Activated naive CD4-positive, alpha-beta T cell treated with anti-CD3 and anti-CD28 coated beads, Interleukin-2, amount 10 ng/mL, durations not matched to agents 7 days and 5 days (primary cell): ENCODE measurements around the gene PIAS1.

Experiments used
- CTCF ChIA-PET: fragments of 350-600 bp; sonication (Branson Sonifier 250); formaldehyde crosslinking; loops from one replicate; lab custom pipeline; 2021; ENCODE audit warnings: antibody characterized with exemption; lab: Charles Lee
- DNase-seq: peaks from one replicate; pipeline ENCODE4 v3.0.0-alpha.2; 2020
- H3K27ac Mint-ChIP-seq: one replicate; pipeline ENCODE4 v1.8.0; 2021; ENCODE audit warnings: mild to moderate bottlenecking, moderate library complexity, mixed read lengths
- H3K27me3 Mint-ChIP-seq: one replicate; pipeline ENCODE4 v1.8.0; 2021; ENCODE audit warnings: mild to moderate bottlenecking, mixed read lengths
- H3K36me3 Mint-ChIP-seq: one replicate; pipeline ENCODE4 v1.8.0; 2021; ENCODE audit warnings: mixed read lengths
- H3K4me1 Mint-ChIP-seq: one replicate; pipeline ENCODE4 v1.8.0; 2021; ENCODE audit warnings: mixed read lengths
- H3K4me3 Mint-ChIP-seq: one replicate; pipeline ENCODE4 v1.8.0; 2021; ENCODE audit warnings: mild to moderate bottlenecking, moderate library complexity, mixed read lengths
- H3K9me3 Mint-ChIP-seq: one replicate; pipeline ENCODE4 v1.8.0; 2021; ENCODE audit warnings: mixed read lengths

PIAS1 gene

DNA sequence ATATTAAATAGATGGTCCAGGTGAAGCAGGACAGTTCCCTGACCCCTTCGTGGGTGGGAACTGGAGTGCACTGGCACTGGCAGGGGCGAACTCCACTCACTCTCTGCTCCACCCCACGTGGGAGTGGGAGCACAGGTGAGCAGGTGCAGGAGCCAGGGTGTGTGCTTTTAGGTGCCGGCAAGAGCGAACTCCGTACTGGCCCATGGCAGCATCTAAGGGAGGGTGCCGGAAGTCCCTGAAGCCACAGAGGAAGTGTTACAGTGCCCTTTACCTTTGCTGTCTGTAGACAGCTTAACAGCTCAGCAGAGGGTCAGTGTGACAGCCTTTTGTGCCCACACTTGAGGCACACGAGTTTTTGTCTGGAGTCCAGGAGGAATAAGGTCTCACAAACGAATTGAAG lies 26.7 kb upstream of the PIAS1 start:
- DNase-seq: no peak
- Mint-ChIP-seq H3K27ac (no peak overlapping the region), H3K36me3 (no peaks in the 10 kb centered on the region), H3K4me3 (no peak overlapping the region), H3K4me1 (no peaks in the 10 kb centered on the region), H3K27me3 (peaks cover 22% of the 10 kb centered on the region), H3K9me3 (no peaks in the 10 kb centered on the region)
- CTCF ChIA-PET: no interaction called here

DNA sequence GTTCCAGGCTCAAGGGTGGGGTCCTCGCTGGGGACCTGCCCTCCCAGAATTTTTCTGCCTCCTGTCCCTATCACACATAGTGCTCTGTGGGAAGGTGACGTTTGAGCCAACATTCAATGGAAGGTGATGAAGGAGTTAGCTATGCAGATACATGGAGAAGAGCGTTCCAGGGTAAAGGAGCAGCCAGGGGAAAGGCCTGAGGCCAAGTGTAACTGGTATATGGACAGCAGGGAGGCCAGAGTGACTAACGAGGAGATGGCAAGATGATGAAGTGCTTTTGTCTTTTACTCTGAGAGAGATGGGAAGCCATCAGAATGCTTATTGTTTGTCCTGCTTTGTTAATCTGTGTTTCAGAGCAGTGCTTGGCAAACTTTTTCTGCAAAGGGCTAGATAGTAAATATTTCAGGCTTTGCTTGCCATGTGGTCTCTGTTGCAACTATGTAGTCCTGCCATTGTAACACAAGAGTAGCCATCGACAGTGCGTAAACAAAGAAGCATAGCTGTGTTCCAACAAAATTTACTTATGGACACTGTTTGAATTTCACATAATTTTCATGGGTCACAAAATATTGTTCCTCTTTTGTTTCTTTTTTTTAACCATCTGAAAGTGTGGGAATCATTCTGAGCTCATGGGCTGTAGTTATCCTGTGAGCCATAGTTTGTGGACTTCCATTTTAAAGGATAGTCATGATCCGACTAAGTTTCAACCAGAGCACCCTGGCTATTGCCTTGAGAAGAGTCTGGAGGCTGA lies 25.8 kb upstream of the PIAS1 start:
- H3K36me3 Mint-ChIP-seq: no peaks in the 10 kb centered on the region
- DNase-seq: no peak
- peaks cover 24% of the 10 kb centered on the region for H3K27me3 Mint-ChIP-seq
- H3K4me1 Mint-ChIP-seq: no peaks in the 10 kb centered on the region
- H3K9me3 Mint-ChIP-seq: no peaks in the 10 kb centered on the region
- CTCF ChIA-PET: no interaction called here
- no peak overlapping the region for H3K4me3 Mint-ChIP-seq
- H3K27ac Mint-ChIP-seq: no peak overlapping the region

- no peak overlapping the region for H3K4me3 Mint-ChIP-seq
- DNase-seq: no peak
- H3K36me3 Mint-ChIP-seq: no peaks in the 10 kb centered on the region
- CTCF ChIA-PET: no interaction called here
- H3K4me1 Mint-ChIP-seq: no peaks in the 10 kb centered on the region
- H3K27me3 Mint-ChIP-seq: peaks cover 24% of the 10 kb centered on the region
- H3K9me3 Mint-ChIP-seq: no peaks in the 10 kb centered on the region
- no peak overlapping the region for H3K27ac Mint-ChIP-seq
Observed at GRCh38 chr15:68028888-68029207, 25.3 kb upstream of the PIAS1 start.

- CTCF ChIA-PET: no interaction called here
- no peaks in the 10 kb centered on the region for H3K36me3 Mint-ChIP-seq
- H3K4me3 Mint-ChIP-seq: no peak overlapping the region
- DNase-seq: no peak
- peaks cover 29% of the 10 kb centered on the region for H3K27me3 Mint-ChIP-seq
- H3K9me3 Mint-ChIP-seq: no peaks in the 10 kb centered on the region
- H3K27ac Mint-ChIP-seq: no peak overlapping the region
- H3K4me1 Mint-ChIP-seq: no peaks in the 10 kb centered on the region
Observed at GRCh38 chr15:68029959-68030358, 24.2 kb upstream of the PIAS1 start.

DNA sequence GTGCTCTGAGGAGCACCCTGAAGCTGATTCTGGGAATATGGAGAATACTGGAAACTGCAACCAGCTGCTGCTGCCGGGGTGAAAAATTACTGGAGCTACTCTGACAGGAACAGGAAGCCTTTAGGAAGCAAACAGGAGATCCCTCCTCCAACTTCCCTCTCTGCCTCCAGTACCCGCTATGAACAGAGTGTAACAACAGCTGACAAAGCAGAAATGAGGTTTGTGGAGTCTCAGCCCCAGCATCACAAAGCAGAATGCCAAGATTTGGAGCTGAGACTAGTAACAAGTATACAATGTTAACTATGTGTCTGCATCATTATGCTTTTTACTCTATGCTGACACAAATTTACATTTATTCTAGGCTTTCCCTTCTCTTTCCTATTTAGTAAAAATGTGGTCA lies 22.7 kb upstream of the PIAS1 start:
- no peak overlapping the region for H3K27ac Mint-ChIP-seq
- no peaks in the 10 kb centered on the region for H3K9me3 Mint-ChIP-seq
- CTCF ChIA-PET: no interaction called here

DNA sequence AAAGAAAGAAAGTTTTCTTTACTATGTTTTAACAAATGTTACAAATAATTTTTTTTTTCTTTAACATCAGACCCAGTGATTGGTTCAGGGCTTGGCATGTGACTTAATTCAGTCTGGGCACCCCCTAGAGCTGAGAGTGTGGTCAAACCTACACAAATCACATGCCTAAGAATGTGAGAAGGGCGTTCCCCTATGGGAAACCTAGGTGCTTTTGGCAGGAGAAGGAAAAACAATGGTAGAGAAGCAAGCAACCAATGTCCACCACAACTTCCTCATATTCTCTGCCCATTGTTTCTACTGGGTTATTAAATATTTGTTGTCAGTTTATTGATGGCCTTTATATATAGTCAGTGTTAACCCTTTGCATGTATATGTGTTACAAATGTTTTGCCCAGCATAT lies 21.4 kb upstream of the PIAS1 start:
- DNase-seq: no peak
- Mint-ChIP-seq H3K4me3 (no peak overlapping the region), H3K4me1 (no peaks in the 10 kb centered on the region), H3K27ac (no peak overlapping the region), H3K27me3 (peaks cover 35% of the 10 kb centered on the region), H3K9me3 (no peaks in the 10 kb centered on the region), H3K36me3 (no peaks in the 10 kb centered on the region)
- CTCF ChIA-PET: no interaction called here

More for the DNA sequence above, 22.7 kb upstream of the PIAS1 start:
- H3K4me1 Mint-ChIP-seq: no peaks in the 10 kb centered on the region
- no peaks in the 10 kb centered on the region for H3K36me3 Mint-ChIP-seq
- H3K27me3 Mint-ChIP-seq: peaks cover 36% of the 10 kb centered on the region
- no peak for DNase-seq
- no peak overlapping the region for H3K4me3 Mint-ChIP-seq

DNA sequence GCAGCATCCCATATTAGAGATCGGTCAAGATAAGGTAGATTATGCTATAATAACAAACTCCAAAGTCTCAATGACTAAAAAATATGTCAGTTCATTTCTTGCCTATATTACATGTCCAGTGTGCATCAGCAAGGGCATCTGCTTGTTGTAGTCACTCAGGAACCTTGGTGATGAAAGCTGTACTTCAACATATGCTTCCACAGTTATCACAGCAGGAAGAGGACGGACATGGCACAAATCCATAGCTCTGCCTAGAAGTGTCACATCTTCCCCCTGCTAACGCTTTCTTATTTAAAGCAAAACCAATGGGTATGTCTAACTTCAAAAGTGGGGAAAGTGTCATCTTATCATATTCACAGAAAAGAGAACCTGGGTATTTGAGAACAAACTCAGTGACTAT lies 20.0 kb upstream of the PIAS1 start:
- Mint-ChIP-seq H3K36me3 (no peaks in the 10 kb centered on the region), H3K9me3 (no peaks in the 10 kb centered on the region), H3K4me3 (no peak overlapping the region), H3K27me3 (peaks cover 43% of the 10 kb centered on the region), H3K27ac (no peak overlapping the region), H3K4me1 (no peaks in the 10 kb centered on the region)
- CTCF ChIA-PET: interaction anchor here (1.2 kb wide), 1 partner anchor 171 kb away, joined by 3 read pairs; no protein-coding TSS in a partner anchor
- no peak for DNase-seq

DNA sequence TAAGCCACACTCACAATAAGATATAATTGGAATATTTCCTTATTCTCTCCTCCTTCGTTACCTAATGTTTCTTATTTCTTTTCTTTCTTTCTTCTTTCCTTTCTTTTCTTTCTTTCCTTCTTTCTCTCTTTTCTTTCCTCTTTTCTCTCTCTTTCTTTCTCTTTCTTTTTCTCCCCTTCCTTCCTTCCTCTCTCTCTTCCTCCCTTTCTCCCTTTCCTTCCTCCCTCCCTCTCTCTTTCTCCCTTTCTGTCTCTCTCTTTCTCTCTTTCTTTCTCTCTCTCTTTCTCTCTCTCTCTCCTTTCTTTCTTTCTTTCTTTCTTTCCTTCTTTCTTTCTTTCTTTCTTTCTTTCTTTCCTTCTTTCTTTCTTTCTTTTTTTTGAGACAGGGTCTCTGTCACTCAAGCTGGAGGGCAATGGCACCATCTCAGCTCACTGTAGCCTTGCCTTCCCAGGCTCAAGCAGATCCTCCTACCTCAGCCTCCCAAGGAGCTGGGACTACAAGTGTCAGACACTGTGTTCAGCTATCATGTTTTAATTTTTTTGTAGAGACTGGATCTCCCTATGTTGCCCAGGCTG lies 19.3 kb upstream of the PIAS1 start:
- H3K9me3 Mint-ChIP-seq: no peaks in the 10 kb centered on the region
- no peak overlapping the region for H3K27ac Mint-ChIP-seq
- H3K4me3 Mint-ChIP-seq: no peak overlapping the region
- H3K27me3 Mint-ChIP-seq: peaks cover 48% of the 10 kb centered on the region
- DNase-seq: no peak
- no peaks in the 10 kb centered on the region for H3K4me1 Mint-ChIP-seq
- CTCF ChIA-PET: interaction anchor here (0.8 to 1.2 kb wide), 2 partner anchors 120 to 172 kb away, joined by 3 read pairs; no protein-coding TSS in a partner anchor
- H3K36me3 Mint-ChIP-seq: no peaks in the 10 kb centered on the region

- Mint-ChIP-seq H3K27ac (no peak overlapping the region), H3K27me3 (peaks cover 36% of the 10 kb centered on the region), H3K4me3 (no peak overlapping the region), H3K9me3 (no peaks in the 10 kb centered on the region), H3K36me3 (no peaks in the 10 kb centered on the region), H3K4me1 (no peaks in the 10 kb centered on the region)
- CTCF ChIA-PET: no interaction called here
- DNase-seq: no peak
Observed at GRCh38 chr15:68038246-68038645, 15.9 kb upstream of the PIAS1 start.

GRCh38 chr15:68040144-68040543 lies 14.0 kb upstream of the PIAS1 start:
- H3K4me3 Mint-ChIP-seq: no peak overlapping the region
- no peaks in the 10 kb centered on the region for H3K9me3 Mint-ChIP-seq
- CTCF ChIA-PET: no interaction called here
- H3K36me3 Mint-ChIP-seq: no peaks in the 10 kb centered on the region
- H3K27ac Mint-ChIP-seq: no peak overlapping the region
- DNase-seq: no peak
- peaks cover 29% of the 10 kb centered on the region for H3K27me3 Mint-ChIP-seq
- no peaks in the 10 kb centered on the region for H3K4me1 Mint-ChIP-seq

GRCh38 chr15:68042156-68042854 lies 11.8 kb upstream of the PIAS1 start:
- Mint-ChIP-seq H3K4me1 (no peaks in the 10 kb centered on the region), H3K27me3 (peaks cover 25% of the 10 kb centered on the region), H3K36me3 (peaks cover 2% of the 10 kb centered on the region), H3K27ac (no peak overlapping the region), H3K9me3 (peaks cover 2% of the 10 kb centered on the region), H3K4me3 (no peak overlapping the region)
- CTCF ChIA-PET: no interaction called here
- DNase-seq: no peak

- Mint-ChIP-seq H3K27me3 (peaks cover 31% of the 10 kb centered on the region), H3K36me3 (peaks cover 2% of the 10 kb centered on the region), H3K9me3 (peaks cover 2% of the 10 kb centered on the region), H3K27ac (no peak overlapping the region), H3K4me3 (no peak overlapping the region), H3K4me1 (no peaks in the 10 kb centered on the region)
- no peak for DNase-seq
- CTCF ChIA-PET: no interaction called here
Observed at GRCh38 chr15:68042855-68043222, 11.3 kb upstream of the PIAS1 start.

GRCh38 chr15:68045289-68046265 lies 8.5 kb upstream of the PIAS1 start:
- peaks cover 2% of the 10 kb centered on the region for H3K9me3 Mint-ChIP-seq
- no peaks in the 10 kb centered on the region for H3K4me1 Mint-ChIP-seq
- no peak for DNase-seq
- CTCF ChIA-PET: no interaction called here
- H3K36me3 Mint-ChIP-seq: peaks cover 2% of the 10 kb centered on the region
- H3K27me3 Mint-ChIP-seq: peaks cover 22% of the 10 kb centered on the region
- H3K27ac Mint-ChIP-seq: no peak overlapping the region
- H3K4me3 Mint-ChIP-seq: no peak overlapping the region

GRCh38 chr15:68047826-68048225 lies 6.3 kb upstream of the PIAS1 start:
- H3K4me1 Mint-ChIP-seq: peaks cover 5% of the 10 kb centered on the region
- no peak overlapping the region for H3K27ac Mint-ChIP-seq
- DNase-seq: no peak
- H3K9me3 Mint-ChIP-seq: peaks cover 2% of the 10 kb centered on the region
- peaks cover 2% of the 10 kb centered on the region for H3K36me3 Mint-ChIP-seq
- CTCF ChIA-PET: no interaction called here
- H3K27me3 Mint-ChIP-seq: peaks cover 22% of the 10 kb centered on the region
- H3K4me3 Mint-ChIP-seq: no peak overlapping the region
